HG03139 (cell line): ENCODE data around the gene GOSR2.

Experiments used
- ATAC-seq: cut with Tn5 transposase; IDR thresholded peaks from one replicate; pipeline ENCODE4 v1.9.1; 2021; ENCODE audit not compliant: unreplicated experiment

GOSR2 gene

DNA sequence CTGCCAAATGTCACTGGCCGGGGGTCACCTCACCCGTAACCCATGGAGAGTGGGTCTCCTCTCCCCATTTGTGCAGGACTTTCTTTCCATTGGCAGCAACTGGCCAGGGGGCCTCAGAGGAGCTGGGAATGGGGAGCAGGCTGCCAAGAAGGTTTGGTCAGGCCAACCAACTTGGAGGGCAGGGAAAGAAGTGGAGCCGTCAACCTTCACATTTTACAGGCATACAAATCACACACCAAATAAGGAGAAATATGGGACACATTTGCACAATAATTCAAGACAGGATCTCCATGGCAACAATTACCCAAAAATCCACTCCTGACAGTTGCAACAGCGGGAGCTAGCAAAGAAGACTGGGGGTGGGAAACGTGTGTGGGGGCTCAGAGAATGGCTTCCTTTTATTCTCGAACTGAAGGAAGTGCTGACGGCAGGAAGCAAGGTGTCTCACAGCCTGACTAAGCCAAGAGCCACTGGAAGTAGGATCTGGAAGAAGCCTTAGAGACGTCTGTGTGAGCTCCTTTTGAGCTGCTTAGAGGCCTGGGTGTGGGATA lies 35.2 kb downstream of the GOSR2 start:
- ATAC-seq: no peak

GRCh38 chr17:46960152-46960551 lies 37.2 kb downstream of the GOSR2 start:
- ATAC-seq: no peak

DNA sequence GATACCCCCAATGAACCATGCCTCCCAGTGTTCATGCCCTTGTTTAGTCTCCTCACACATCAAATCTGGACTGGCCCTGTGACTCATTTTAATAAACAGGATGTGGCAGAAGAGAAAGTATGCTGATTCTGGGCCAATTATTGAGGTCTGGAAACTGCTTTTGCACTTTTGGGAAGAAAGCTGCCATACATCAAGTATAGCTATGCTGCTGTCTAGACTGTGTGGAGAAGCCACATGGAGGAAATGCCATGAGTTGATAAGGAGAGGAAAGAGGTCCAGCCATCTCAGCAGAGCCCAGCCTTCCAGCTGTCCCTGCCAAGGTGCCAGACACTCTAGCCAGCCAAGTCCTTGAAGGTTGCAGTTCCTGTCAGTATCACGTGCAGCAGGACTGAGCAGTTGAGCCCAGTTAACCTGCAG lies 39.4 kb downstream of the GOSR2 start:
- no peak for ATAC-seq

DNA sequence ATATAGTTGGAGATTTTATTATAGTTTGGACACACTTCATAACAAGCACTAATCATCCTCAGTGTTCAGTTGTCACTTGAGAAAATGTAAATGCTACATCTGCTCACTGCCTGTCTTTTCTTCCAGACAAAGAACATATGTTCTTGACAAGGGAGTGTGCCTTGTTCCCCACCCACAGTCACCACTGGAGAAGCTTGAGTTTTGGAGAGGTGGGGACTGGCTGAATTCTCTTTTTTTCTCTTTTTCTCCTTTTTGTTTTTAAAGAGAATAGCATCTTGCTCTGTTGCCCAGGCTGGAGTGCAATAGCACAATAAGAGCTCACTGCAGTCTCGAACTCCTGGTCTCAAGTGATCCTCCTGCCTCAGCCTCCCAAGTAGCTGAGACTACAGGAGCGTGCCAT lies 40.6 kb downstream of the GOSR2 start:
- no peak for ATAC-seq

DNA sequence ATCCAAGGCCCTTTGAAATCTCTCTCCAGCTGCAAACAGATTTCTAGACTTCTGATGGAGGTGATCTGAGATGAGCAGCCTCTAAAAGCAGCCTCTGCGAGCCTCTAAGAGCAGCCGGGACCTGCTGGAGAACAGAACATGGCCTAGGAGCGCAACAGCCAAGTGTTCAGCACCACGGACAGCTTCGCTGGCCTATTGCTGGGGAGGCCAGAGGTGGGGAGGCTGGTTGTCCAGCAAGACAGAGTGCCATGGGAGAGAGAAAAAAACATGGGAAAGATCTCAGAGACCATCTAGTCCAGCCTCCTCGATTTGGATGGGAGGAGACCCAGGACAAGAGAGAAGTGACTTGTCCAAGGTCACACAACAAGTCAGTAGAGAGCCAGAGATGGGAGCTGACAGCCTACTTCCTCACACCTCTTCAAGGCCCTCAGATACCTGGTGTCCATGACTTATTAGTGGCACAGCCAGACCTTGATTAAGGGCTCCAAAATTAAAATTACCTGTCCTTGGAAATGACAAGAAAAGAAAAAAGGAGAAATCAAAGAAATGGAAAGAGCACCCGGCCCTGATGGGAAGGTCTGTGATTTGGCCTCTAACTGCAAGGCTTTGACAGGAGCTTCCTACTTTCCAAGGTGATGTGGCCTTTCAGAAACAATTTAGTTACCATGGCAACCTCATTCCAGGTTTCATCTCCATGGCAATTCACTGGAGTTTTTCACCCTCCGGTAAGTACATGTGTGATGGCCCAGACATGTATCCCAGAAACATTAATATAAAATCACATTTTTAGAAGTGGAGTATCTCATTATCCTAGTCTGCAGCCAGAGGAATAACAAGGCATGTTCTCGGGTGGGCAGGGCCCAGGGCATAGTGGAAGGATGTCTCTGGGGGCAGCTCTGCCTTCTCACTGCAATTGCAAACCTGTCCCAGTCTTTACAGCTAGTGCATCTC lies 41.6 kb downstream of the GOSR2 start:
- no peak for ATAC-seq

DNA sequence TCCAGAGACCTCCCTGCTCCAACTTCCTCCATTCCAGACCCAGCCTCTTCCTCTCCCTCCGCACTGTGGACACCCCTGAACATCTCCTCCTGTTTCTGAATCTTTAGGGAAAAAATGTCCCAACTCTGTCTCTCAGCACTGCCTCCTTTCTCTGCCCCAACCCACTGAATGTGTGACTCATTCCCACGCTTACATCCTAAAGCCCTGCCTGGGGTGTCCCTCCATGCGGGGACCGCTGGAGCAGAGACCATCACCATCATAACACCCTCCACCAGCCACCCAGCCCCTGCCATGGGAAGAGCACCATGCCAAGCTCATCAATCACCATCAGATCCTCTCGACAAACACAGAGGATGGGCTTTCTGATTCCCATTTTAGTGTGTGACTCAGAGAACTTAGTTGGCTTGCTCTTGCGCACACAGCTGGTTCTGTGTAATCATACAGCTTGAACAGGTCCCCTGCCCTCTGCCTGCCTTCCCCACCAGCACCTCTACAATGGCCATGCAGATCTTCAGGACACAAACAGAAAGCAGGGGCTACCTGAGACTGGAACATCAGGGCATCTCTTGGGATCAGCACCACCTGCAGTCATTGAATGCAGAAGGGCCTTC lies 45.4 kb downstream of the GOSR2 start:
- ATAC-seq: no peak

DNA sequence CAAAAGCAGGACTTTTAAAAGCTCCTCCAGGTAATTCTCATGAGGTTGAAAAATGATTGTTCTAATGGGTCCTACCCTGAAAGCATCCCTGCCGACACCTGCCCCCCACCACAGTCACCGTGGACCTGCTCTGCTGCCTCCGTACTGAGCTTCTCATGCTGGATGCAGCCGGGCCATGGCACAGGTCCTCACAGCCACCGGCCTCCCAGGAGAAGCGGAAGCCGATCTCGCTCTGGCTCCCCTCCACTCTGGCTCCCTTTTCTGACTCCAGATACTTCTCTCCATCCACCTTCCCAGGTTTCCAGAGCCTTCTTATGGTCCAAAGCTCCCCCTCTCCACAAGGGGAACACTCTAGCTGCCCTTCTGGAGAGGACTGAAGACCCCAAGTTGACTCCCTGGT lies 45.9 kb downstream of the GOSR2 start:
- ATAC-seq: no peak

DNA sequence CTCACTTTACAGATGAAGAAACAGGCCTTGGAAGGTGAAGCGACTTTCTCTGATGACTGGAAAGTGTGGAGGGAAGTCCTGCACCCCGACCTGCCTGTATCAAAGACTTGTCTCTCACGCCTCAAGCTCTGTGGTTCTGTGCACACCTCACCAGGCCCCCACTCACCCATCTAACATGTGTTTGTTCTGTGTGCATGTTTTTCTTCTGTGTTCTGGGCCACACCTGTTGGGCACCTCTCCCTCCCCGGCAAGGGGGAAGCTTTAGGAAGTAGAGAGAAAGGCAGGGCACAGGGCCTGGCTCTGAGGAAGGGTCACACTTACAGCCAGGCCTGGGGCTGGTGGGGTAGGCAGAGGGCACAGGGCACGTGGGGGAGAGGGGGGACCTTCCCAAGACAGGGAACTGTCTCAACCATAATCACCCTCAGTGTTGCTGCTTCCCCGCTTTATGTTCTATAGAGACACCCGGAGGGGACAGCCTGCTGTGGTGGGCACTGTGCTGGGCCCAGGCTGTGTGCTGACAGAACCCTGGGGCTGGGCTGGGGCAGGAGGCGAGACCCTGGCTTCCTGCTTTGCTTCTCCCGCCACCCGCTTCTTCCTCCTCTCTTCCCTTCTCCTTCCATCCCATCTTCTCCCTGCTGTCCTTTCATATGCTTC lies 48.8 kb downstream of the GOSR2 start:
- ATAC-seq: no peak

- ATAC-seq: no peak
These were observed 49.4 kb downstream of the GOSR2 start for GRCh38 chr17:46972346-46972745.

- ATAC-seq: no peak
These were observed 51.1 kb downstream of the GOSR2 start for GRCh38 chr17:46974086-46974485.

- no peak for ATAC-seq
These were observed 52.3 kb downstream of the GOSR2 start for GRCh38 chr17:46975287-46975686.

DNA sequence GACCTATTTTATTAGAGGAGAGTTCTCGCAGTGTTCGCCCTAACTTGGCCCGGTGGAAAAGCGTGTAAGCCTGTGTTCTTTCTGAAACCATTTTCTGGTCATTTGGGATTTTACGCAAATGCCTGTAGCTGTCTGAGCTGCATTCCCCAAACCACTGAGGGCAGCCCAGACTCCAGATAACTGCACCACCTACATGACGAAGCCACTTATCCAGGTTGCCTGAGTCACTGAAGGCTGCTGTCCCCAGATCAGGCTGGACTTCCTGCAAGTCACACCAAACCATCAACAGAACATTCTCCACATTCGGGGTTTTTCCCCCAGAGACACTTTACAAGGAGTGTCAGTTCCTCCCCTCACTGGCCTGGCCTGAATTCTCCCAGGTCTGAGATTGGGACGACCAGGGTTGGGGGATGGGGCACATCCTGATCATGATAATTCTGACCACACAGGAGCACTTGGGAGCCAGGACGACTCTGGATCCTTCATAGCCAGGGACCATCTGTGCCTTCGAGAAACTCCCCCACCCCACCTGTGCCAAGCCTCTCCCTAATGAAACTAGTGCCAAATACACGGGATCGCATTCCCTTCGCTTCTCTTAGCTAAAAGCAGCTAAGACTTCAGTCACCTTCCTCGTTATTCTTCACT lies 53.8 kb downstream of the GOSR2 start:
- ATAC-seq: no peak

DNA sequence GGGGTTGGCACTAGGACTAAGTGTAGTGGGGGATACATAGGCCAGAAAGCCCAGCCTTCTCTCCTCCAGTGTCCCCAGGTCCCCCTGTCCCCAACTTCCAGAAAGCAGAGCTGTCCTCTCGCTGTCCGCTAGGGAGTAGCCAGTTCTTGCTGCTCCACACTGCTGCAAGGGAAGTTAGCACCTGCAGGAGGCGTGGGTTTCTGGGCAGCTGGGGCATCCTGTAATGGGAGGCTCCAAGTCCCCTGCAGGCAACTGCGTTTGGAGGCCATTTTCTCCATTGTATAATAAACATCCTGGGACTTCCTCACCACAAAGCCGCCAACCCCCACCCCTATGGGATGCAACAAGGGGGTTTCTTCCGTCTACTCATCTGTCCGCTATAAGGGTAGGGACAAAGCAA lies 54.4 kb downstream of the GOSR2 start:
- ATAC-seq: no peak

GRCh38 chr17:46977750-46978488 lies 55.0 kb downstream of the GOSR2 start:
- ATAC-seq: no peak

- no peak for ATAC-seq
These were observed 55.7 kb downstream of the GOSR2 start for GRCh38 chr17:46978489-46979146.

GRCh38 chr17:46979147-46979863 lies 56.3 kb downstream of the GOSR2 start, which contains the start of gene RPRML:
RPRML (minus strand) TSS chr17:46979253; CDS start chr17:46979007, 246 bp downstream.
- no peak for ATAC-seq

GRCh38 chr17:46982577-46982976 lies 59.6 kb downstream of the GOSR2 start:
- no peak for ATAC-seq

- no peak for ATAC-seq
These were observed 60.8 kb downstream of the GOSR2 start for GRCh38 chr17:46983782-46984181.

DNA sequence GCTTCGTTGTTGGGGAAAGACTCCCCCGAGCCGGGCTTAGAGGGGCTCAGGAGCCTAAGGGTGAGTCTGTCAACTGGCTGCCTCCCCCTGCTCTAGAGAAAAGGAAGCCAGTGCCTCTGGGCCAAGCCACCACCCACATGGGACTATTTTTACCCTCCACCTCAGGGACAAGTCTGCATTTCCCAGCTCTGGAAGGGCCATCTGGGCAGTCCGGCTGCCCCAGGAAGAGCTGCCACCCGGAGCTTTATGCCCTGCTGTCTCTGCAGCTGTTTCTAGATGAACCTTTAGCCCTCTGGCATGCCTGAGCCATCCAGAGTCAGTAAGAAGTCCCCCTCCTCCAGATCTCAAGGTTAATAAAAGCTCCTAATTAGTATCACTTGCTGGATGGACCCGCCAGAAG lies 61.4 kb downstream of the GOSR2 start:
- ATAC-seq: no peak
